BLaER1 (cell line): ENCODE results near the gene UTF1.

Experiments
- H3K27ac ChIP-seq: shearing (Covaris generic); formaldehyde crosslinking; 2 replicates; pipeline ENCODE4 v1.8.1; 2022
- H3K27me3 ChIP-seq: shearing (Covaris generic); formaldehyde crosslinking; 2 replicates; pipeline ENCODE4 v1.8.1; 2022
- H3K36me3 ChIP-seq: shearing (Covaris generic); formaldehyde crosslinking; 2 replicates; pipeline ENCODE4 v1.8.1; 2022
- H3K4me1 ChIP-seq: shearing (Covaris generic); formaldehyde crosslinking; 2 replicates; pipeline ENCODE4 v1.8.1; 2022
- H3K4me2 ChIP-seq: shearing (Covaris generic); formaldehyde crosslinking; 2 replicates; pipeline ENCODE4 v1.8.1; 2022
- H3K4me3 ChIP-seq: shearing (Covaris generic); formaldehyde crosslinking; 2 replicates; pipeline ENCODE4 v1.8.1; 2022
- H3K9ac ChIP-seq: shearing (Covaris generic); formaldehyde crosslinking; 2 replicates; pipeline ENCODE4 v1.8.1; 2022
- H3K9me3 ChIP-seq: shearing (Covaris generic); formaldehyde crosslinking; 2 replicates; pipeline ENCODE4 v1.8.1; 2022
- H4K20me1 ChIP-seq: shearing (Covaris generic); formaldehyde crosslinking; 2 replicates; pipeline ENCODE4 v1.8.1; 2022
- Cebpa-rat ChIP-seq: shearing (Covaris generic); IDR thresholded peaks from 2 replicates; pipeline ENCODE4 v1.8.1; 2022

UTF1 gene

DNA sequence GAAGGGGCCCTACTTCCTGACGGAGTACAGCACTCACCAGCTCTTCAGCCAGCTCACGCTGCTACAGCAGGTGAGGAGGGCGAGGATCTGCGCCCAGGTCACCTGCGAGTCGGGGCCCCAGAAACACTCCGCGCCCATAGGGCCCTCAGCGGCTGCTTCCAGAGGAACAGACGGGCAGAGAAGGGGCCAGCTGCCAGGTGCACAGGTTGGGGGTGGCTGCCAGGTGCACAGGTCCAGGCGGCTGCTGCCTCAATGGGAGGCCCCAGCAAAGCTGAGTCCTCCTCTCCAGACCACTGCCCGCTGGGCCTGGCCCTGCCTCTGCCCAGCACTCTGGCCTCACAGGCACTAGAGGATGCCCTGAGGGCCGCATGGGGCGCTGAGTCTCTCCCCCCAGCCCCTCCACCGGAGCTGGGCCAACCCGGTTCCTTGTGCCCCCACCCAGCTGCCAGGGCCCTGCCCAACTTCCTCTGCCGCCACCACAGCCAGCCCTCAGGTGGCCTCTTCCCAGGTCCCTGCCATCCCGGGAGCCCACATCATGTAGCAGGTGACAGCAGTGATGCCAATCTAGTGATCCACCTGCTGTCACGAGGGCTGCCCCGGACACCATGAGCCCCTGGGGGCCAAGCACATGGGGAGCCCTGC, 17.0 kb upstream of the UTF1 start:
- peak overlapping the region; percentile 24 for H3K4me2 ChIP-seq
- TF ChIP-seq Cebpa-rat, result no peak
- H4K20me1 ChIP-seq, result 0 out of 2 replicates have a peak, but pooled peaks cover 5% of the 10 kb centered on the region
- no peak overlapping the region for H3K4me3 ChIP-seq
- H3K27me3 ChIP-seq, result peaks cover 19% of the 10 kb centered on the region; the same call in 1 of the 2 replicates
- H3K27ac ChIP-seq, result no peak overlapping the region
- H3K36me3 ChIP-seq, result no peaks in the 10 kb centered on the region
- H3K4me1 ChIP-seq, result peaks cover 16% of the 10 kb centered on the region
- no peak overlapping the region for H3K9ac ChIP-seq
- no peaks in the 10 kb centered on the region for H3K9me3 ChIP-seq

GRCh38 chr10:133213641-133214467, 16.2 kb upstream of the UTF1 start:
- no peak for TF ChIP-seq Cebpa-rat
- Histone ChIP-seq H3K36me3 (no peaks in the 10 kb centered on the region), H3K4me3 (no peak overlapping the region), H4K20me1 (peaks cover 8% of the 10 kb centered on the region; the same call in 1 of the 2 replicates), H3K27me3 (peaks cover 22% of the 10 kb centered on the region; the same call in 1 of the 2 replicates), H3K9ac (no peak overlapping the region), H3K9me3 (no peaks in the 10 kb centered on the region), H3K4me2 (no peak overlapping the region), H3K4me1 (peaks cover 24% of the 10 kb centered on the region), H3K27ac (no peak overlapping the region)

DNA sequence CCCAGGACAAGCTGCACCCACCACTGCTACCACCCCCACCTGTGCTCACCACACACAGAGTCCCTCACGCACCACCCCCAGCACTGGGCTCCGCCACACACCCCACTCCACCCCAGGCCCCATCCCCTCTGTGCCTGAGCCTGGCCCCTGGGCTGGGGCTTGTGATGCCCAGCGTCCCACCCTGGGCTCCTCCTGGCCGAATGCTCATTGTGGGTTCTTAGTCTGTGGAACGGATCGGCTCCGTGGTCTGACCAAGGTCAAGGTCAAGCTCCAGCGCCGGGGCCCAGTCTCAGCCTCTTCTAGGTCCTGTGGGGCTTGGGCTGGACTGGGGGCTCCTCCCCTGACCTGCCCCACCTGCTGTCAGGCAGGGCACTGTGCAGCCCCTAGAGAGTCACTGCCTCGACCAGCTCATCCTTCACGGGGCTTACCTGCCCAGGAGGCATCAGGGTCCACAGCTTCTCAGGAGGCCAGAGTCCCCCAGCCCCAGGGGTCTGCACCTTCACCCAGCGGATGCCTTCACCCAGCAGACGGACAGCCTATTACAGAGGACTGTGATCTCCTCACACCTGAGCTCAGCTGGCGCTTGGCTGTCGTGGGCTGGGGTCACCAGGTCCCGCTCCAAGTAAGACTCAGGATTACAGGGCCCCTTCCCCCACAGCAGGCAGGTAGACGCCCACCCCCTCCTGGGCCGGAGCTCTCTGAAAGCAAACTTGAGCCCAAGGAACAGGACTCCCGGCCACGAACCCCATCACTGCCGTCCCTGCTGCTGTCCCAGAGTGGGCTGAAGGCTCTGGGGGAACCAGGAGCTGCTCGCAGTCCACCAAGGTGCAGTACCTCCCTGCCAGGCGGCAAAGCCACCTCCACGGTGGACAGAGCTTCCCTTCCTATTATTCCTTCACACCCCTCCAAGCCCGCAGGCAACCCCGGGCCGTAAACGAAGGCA, 15.3 kb upstream of the UTF1 start:
- H3K4me2 ChIP-seq, result no peak overlapping the region
- H3K27me3 ChIP-seq, result peaks cover 28% of the 10 kb centered on the region; the same call in 1 of the 2 replicates
- no peak overlapping the region for H3K4me3 ChIP-seq
- H3K36me3 ChIP-seq, result no peaks in the 10 kb centered on the region
- no peak for TF ChIP-seq Cebpa-rat
- H3K9me3 ChIP-seq, result no peaks in the 10 kb centered on the region
- H4K20me1 ChIP-seq, result peaks cover 14% of the 10 kb centered on the region; the same call in 1 of the 2 replicates
- peaks cover 32% of the 10 kb centered on the region for H3K4me1 ChIP-seq
- no peak overlapping the region for H3K9ac ChIP-seq
- H3K27ac ChIP-seq, result no peak overlapping the region

GRCh38 chr10:133215586-133215985, 14.4 kb upstream of the UTF1 start:
- H3K9ac ChIP-seq, result no peak overlapping the region
- peaks cover 31% of the 10 kb centered on the region for H3K4me1 ChIP-seq
- H3K27ac ChIP-seq, result no peak overlapping the region
- no peak for TF ChIP-seq Cebpa-rat
- no peaks in the 10 kb centered on the region for H3K9me3 ChIP-seq
- no peaks in the 10 kb centered on the region for H3K36me3 ChIP-seq
- H3K27me3 ChIP-seq, result peaks cover 29% of the 10 kb centered on the region; the same call in 1 of the 2 replicates
- no peak overlapping the region for H3K4me2 ChIP-seq
- peaks cover 14% of the 10 kb centered on the region; the same call in 1 of the 2 replicates for H4K20me1 ChIP-seq
- H3K4me3 ChIP-seq, result no peak overlapping the region

DNA sequence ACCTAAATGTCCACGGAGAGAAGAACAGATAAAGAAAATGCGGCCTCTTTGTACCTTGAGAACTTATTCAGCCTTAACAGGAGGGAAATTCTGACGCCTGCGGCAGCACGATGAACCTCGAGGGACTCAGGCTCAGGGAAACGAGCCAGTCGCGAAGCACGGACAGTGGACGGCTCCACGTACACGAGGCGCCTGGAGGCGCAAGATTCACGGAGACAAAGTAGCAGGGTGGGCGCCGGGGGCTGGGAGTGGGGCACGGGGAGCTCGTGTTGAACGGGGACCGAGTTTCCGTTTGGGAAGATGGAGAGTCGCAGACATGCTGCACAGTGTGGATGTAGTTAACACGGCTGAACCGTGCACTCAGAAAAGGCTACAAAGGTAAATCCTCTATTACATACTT, 13.2 kb upstream of the UTF1 start:
- Histone ChIP-seq H3K27me3 (peaks cover 25% of the 10 kb centered on the region; the same call in 1 of the 2 replicates), H3K4me2 (no peak overlapping the region), H3K4me3 (no peak overlapping the region), H3K9me3 (no peaks in the 10 kb centered on the region), H3K27ac (no peak overlapping the region), H3K9ac (no peak overlapping the region), H4K20me1 (peaks cover 14% of the 10 kb centered on the region; the same call in 1 of the 2 replicates), H3K4me1 (peaks cover 28% of the 10 kb centered on the region), H3K36me3 (no peaks in the 10 kb centered on the region)
- no peak for TF ChIP-seq Cebpa-rat

DNA sequence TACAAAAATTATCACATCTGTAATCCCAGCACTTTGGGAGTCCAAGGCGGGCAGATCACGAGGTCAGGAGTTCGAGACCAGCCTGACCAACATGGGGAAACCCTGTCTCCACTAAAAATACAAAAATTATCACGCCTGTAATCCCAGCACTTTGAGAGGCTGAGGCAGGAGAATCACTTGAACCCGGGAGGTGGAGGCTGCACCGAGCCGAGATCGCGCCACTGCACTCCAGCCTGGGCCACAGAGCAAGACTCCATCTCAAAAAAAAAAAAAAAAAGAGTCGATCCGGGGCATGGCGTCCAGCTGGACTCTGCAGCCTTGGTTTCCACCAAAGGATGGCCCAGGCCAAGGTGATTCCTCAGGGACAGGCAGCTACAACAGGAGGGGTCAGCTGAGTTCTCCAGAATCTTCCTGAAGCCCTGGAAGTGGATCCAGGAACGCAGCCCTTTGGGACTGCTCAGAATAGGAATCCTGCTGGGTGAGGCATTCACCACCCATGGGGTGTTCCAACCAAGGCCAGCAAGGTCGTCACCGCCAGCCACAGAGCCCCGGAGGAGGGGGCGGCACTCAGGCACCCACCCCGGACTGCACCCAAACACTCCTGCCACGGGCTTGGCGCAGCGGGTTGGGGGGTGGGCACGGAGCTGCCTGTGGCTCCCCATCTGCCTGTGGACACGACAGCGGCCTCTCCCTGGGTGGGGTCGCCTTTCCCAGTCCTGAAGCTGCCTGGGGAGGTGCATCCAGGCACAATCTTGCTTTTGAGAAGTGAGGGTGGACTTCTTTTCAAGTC, 12.0 kb upstream of the UTF1 start:
- H4K20me1 ChIP-seq, result peaks cover 14% of the 10 kb centered on the region; the same call in 1 of the 2 replicates
- H3K4me2 ChIP-seq, result no peak overlapping the region
- H3K9ac ChIP-seq, result no peak overlapping the region
- H3K27ac ChIP-seq, result no peak overlapping the region
- peaks cover 19% of the 10 kb centered on the region; the same call in 1 of the 2 replicates for H3K27me3 ChIP-seq
- no peaks in the 10 kb centered on the region for H3K9me3 ChIP-seq
- no peaks in the 10 kb centered on the region for H3K36me3 ChIP-seq
- no peak for TF ChIP-seq Cebpa-rat
- no peak overlapping the region for H3K4me3 ChIP-seq
- H3K4me1 ChIP-seq, result peaks cover 23% of the 10 kb centered on the region

DNA sequence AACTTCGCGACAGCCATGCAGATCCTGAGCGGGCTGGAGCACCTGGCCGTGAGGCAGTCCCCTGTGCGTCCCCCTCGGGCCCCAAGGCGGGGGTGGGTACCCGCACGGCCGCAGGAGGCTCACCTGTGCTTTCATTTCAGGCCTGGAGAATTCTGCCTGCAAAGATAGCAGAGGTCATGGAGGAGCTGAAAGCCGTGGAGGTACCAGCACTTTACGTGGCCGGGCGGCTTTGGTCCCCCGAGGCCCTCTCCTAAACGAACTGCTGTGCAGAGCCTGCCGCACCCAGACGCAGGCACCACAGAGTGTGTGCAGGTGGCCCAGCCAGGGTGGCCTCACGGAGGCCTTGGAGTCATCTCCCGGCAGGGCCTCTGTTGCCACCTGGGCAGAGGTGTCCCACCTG, 11.1 kb upstream of the UTF1 start:
- Histone ChIP-seq H4K20me1 (peaks cover 12% of the 10 kb centered on the region; the same call in 1 of the 2 replicates), H3K36me3 (no peaks in the 10 kb centered on the region), H3K9me3 (no peaks in the 10 kb centered on the region), H3K4me2 (peak overlapping the region; percentile 77), H3K9ac (no peak overlapping the region), H3K27me3 (0 out of 2 replicates have a peak, but pooled peaks cover 13% of the 10 kb centered on the region), H3K27ac (no peak overlapping the region), H3K4me1 (peaks cover 20% of the 10 kb centered on the region), H3K4me3 (no peak overlapping the region)
- TF ChIP-seq Cebpa-rat, result no peak

DNA sequence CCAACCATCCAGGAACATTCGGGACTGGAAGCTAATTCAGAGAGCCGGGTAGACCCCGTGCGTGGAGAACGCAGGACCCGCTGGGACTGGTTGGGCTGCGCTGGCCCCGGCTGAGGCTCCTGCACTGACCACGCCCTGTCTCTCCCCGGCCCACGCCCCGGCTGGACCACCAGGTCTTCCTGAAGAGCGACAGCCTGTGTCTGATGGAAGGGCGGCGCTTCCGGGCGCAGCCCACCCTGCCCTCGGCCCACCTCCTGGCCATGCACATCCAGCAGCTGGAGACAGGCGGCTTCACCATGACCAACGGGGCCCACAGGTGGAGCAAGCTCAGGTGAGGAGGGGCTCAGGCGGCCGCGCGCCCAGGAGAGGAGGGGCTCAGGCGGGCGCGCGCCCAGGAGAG, 10.2 kb upstream of the UTF1 start:
- Histone ChIP-seq H3K9ac (no peak overlapping the region), H3K4me3 (no peak overlapping the region), H3K4me2 (peak overlapping the region; percentile 77), H3K9me3 (no peaks in the 10 kb centered on the region), H3K27ac (no peak overlapping the region), H4K20me1 (peaks cover 9% of the 10 kb centered on the region; the same call in 1 of the 2 replicates), H3K4me1 (peaks cover 26% of the 10 kb centered on the region), H3K36me3 (no peaks in the 10 kb centered on the region), H3K27me3 (peaks cover 10% of the 10 kb centered on the region; the same call in 1 of the 2 replicates)
- TF ChIP-seq Cebpa-rat, result no peak
